NCI-H1092 treated with DMSO at 0.1 percent for 48 hours (cell line): Measurements from ENCODE around the gene SLC12A7.
A peak's percentile ranks its signal among the peaks of the same experiment; 100 is the strongest.

Experiments
- DNase-seq: peaks from one replicate; lab custom pipeline; 2025; lab: John Stamatoyannopoulos, UW

SLC12A7 gene

GRCh38 chr5:1050423-1051365, 61.2 kb downstream of the SLC12A7 start:
- no peak for DNase-seq

- no peak for DNase-seq
These were observed 62.7 kb downstream of the SLC12A7 start for GRCh38 chr5:1048861-1049838.

- DNase-seq = no peak
These were observed 63.6 kb downstream of the SLC12A7 start for GRCh38 chr5:1048162-1048721.

- no peak for DNase-seq
These were observed 64.4 kb downstream of the SLC12A7 start for GRCh38 chr5:1047332-1047965.

- DNase-seq = no peak
These were observed 65.8 kb downstream of the SLC12A7 start for GRCh38 chr5:1045960-1046560.

- no peak for DNase-seq
These were observed 67.7 kb downstream of the SLC12A7 start for GRCh38 chr5:1044117-1044516.

GRCh38 chr5:1043327-1043726, 68.5 kb downstream of the SLC12A7 start:
- no peak for DNase-seq

GRCh38 chr5:1042626-1043025, 69.2 kb downstream of the SLC12A7 start:
- no peak for DNase-seq

- DNase-seq = no peak
These were observed 70.4 kb downstream of the SLC12A7 start for GRCh38 chr5:1041225-1042143.

- DNase-seq = no peak
These were observed 71.3 kb downstream of the SLC12A7 start for GRCh38 chr5:1040571-1040970.

GRCh38 chr5:1039706-1040260, 72.1 kb downstream of the SLC12A7 start:
- no peak for DNase-seq

- no peak for DNase-seq
These were observed 72.7 kb downstream of the SLC12A7 start for GRCh38 chr5:1039210-1039548.

GRCh38 chr5:1038417-1039209, 73.2 kb downstream of the SLC12A7 start:
- no peak for DNase-seq

GRCh38 chr5:1037671-1038416, 74.0 kb downstream of the SLC12A7 start:
- no peak for DNase-seq

GRCh38 chr5:1037123-1037670, 74.7 kb downstream of the SLC12A7 start:
- peak; percentile 20 for DNase-seq

GRCh38 chr5:1036504-1037122, 75.2 kb downstream of the SLC12A7 start:
- no peak for DNase-seq
